NCI-H524 treated with DMSO at 0.1 percent for 48 hours (cell line): ENCODE data around the gene CTXN1.

Experiments
- DNase-seq: peaks from one replicate; lab custom pipeline; 2025; lab: John Stamatoyannopoulos, UW

CTXN1 gene

GRCh38 chr19:7914099-7914498 is 11.8 kb downstream of the CTXN1 start:
- DNase-seq: no peak

- DNase-seq: no peak
Measured at GRCh38 chr19:7913652-7914051, 12.3 kb downstream of the CTXN1 start.

GRCh38 chr19:7912697-7913564 is 13.0 kb downstream of the CTXN1 start:
- DNase-seq: no peak

DNA sequence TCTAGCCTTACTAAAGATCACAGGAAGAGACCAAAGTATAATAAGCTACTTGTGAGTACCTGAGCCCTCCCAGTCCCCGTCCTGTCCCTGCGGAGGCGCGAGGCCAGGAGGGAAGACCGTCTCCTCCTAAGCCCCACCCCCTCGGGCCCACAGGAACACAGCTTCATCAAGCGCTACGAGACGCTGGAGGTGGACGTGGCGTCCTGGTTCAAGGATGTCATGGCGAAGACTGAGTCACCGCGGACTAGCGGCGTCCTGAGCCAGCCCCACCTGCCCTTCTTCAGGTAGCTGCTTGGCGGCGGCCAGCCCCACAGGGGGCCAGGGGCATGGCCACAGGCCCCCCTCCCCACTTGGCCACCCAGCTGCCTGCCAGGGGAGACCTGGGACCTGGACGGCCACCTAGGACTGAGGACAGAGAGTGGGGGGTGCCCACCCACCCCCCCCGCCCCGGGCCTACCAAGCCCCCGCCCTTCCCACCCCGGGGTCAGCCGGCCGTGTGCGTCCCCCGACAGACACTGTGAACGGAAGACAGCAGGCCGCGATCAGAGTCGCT is 13.7 kb downstream of the CTXN1 start:
- no peak for DNase-seq

GRCh38 chr19:7911508-7912143 is 14.3 kb downstream of the CTXN1 start:
- DNase-seq: no peak

GRCh38 chr19:7910321-7911161 is 15.4 kb downstream of the CTXN1 start:
- DNase-seq: no peak

- DNase-seq: no peak
Measured at GRCh38 chr19:7909471-7910067, 16.4 kb downstream of the CTXN1 start.

GRCh38 chr19:7908742-7909461 is 17.0 kb downstream of the CTXN1 start:
- no peak for DNase-seq

DNA sequence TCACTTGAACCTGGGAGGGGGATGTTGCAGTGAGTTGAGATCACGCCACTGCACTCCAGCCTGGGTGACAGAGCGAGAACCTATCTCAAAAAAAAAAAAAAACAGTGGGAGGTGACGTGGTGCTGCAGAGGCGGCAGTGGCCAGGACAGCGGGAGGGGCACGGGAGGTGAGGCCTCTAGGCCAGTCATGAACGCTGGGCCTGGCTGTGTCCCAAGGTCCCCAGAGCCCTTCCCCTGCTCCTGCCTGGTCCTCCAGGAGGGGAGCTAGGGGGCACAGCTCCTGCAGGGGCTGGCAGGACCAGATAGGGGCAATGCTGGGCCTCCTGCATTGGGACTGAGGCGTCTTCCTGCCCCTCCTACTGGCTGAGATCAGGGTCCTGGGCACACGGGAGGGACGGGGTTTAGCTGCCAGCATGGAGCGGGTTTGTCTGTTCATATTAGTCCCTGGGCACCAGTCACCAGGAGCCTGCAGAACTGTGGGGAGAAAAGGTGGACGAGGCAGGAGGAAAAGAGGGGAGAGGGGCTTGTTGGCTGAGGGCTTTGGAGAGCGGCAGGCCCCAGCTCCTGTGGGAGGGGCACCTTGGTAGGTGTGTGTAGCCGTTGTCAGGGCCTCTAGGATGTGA is 17.7 kb downstream of the CTXN1 start:
- no peak for DNase-seq

- no peak for DNase-seq
Measured at GRCh38 chr19:7907544-7907943, 18.4 kb downstream of the CTXN1 start.

GRCh38 chr19:7907122-7907521 is 18.8 kb downstream of the CTXN1 start:
- no peak for DNase-seq

DNA sequence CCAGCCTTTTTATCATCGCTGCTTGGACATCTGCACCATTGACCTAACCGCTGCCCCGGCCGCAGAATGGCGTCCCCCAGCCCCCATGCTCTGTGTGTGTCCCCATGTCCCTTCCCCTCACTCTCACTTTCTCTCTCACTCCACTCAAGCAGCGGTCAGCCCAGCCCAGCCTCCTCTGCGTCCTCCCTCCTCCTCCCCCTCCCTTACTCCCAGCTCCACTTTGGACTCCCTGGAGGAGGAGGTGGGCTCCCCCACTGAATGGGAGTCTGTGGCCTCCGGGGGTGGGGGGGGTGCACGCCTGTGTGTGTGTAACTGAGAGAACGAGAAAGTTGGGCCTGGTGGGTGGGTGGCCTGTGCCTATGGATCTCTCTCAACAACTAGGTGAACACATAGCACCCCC is 20.1 kb downstream of the CTXN1 start:
- no peak for DNase-seq

DNA sequence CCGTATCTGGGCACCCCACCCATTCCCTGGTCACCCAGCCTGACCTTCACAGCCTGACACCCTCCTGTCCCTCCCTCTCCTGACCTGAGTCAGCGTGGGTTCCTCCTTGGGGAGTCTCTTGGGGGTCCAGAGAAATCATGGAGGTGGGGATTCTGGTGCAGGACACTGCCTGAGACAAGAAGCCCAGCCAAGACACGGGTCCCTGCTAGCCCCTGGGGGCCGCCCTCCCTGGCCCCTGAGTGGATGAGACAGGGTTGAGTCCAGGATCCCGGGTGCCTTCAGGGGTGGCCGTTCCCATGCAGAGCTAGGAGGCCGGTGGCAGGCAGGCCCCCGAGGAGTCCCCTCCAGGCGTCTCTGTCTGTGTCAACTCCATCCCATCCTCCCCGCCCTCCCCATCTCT is 20.7 kb downstream of the CTXN1 start:
- no peak for DNase-seq

DNA sequence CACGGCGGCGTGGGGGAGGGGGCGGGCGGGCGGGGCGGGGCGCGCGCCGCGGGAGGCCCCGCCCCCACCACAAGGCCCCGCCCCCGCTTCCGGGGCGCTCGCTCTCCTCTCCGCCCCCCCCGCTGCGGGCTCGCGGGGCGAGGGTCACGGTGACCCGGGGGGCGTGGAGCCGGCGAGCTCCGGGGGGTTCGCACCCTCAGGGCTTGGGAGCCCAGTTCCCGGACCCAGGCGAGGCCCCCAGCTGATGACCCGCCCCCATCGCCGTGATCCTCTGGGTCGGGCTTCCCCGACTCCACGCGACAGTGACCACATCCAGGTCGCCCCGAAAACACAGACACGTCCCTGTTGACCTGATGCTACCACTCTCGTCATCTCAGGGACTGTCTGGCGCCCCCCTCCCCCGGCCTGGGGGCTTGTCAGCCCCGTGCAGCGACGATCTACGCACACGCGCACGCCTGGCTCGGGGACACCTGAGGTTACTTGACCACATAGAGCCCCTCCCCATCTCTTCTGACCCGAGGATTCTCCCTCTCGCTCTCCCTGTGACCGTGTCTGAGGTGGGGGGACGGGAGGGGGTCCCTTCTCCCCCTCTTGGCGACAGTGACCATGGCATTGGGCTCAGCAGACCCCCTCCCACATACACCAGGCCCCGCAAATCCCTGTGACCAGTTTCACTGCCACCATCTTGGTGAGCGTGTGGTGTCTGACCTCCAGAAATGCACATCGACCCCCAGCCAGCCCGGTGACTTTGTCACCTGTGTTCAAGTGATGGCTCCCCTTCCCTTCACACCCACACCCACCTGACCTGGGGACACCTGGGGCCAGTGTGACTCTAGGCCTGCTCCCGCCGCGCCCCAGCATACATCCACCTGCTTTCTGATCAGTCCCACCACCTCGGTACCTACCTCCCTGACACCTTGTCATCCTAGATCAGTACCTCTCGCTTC is 21.6 kb downstream of the CTXN1 start:
- DNase-seq: no peak

- DNase-seq: peak; percentile 96
Measured at GRCh38 chr19:7903244-7904073, 22.5 kb downstream of the CTXN1 start, which contains the start of gene MAP2K7. MAP2K7 (plus strand) TSS chr19:7903877; CDS start chr19:7903945, 68 bp downstream.

DNA sequence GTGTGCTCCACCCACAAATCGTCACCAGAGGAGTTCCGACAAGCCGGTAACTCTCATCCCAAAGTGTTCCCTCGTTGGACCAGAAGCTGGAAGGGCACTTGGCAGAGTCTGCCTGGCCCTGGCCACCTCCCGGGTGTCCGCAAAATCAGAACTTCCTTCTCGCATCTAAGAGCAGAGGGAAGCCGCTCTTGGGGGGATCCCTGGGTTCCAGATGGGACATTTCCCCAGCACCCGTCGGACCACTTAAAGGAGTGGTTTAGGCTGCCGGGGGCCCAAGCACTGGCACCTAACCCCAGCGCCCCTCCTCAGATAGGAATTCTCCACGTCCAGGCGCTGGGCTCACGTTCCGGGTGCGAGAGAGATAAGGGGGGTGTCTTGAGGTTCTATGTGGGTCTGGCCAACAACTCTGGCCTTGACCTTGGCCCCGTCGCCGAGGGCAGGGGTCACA is 23.1 kb downstream of the CTXN1 start:
- no peak for DNase-seq

GRCh38 chr19:7901337-7901736 is 24.6 kb downstream of the CTXN1 start:
- no peak for DNase-seq

- DNase-seq: no peak
Measured at GRCh38 chr19:7900931-7901330, 25.0 kb downstream of the CTXN1 start.
